Endometrial microvascular endothelial cells (primary cell): ENCODE measurements around the gene HS6ST1. TPM values are rescaled to one million over a fixed set of nuclear protein-coding genes. Genes with fewer than 3 reads are reported as not detected.

Experiments used
- in situ Hi-C: cut with HindIII; loops from 2 replicates; pipeline ENCODE4 v1.10.0; 2017; ENCODE audit warnings: low sequenced_read_pairs, low pct_unique_long_range_greater_than_20kb; ENCODE audit errors: inconsistent ontology term
- total RNA-seq: library from RNA; depleted of rRNA; stranded (reverse); fragments of >200 nt; gene quantifications from one replicate; pipeline ENCODE4 v1.2.3, GENCODE V29; 2015; ENCODE audit errors: inconsistent ontology term

Gene HS6ST1
- total RNA-seq, 1 donor from 2014 or later = 10.5 TPM

GRCh38 chr2:128350736-128351135, 32.1 kb upstream of the HS6ST1 start:
- in situ Hi-C loops = no loop called here

GRCh38 chr2:128348701-128349100, 30.0 kb upstream of the HS6ST1 start:
- in situ Hi-C loops = no loop called here

DNA sequence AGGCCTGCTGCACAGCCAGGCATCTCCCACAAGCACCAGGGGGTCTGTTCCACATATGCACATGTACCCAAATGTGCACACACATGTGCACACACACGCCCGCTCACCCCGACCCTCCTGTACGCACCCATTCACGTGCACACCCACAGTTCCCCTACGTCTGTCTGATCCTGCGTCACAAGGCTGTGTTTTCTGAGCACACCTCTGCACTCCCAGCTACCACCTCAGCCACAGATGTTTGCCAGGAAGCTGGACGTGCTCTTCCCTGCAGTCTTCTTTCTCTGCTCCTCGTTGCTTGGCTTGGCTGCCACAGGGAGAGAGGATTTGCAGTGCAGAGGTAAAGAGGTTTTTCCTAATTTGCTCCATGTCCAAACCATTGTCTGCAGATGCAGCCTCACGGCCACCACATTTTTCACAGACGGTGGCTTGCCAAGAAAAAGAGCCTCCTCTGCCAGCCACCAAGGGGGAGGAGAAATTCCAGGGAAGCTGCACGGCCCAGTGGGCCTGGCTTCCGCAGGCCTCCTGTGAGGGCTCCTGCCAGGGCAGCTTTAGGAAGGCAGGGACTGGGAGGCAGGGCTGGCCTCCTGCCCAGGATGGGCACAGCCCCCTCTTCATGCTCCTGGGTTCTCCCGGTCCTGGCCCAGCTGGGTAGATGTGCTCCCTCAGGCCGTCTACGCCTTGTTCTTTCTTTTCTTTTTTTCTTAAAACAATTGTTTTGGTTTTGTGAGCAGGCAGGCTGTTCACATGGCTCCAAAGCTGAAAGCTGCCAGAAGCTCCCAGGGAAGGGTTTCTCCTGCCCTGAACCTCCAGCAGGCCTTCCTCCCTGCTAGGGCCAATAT, 29.3 kb upstream of the HS6ST1 start:
- in situ Hi-C loops = no loop called here

GRCh38 chr2:128347171-128347558, 28.5 kb upstream of the HS6ST1 start:
- in situ Hi-C loops = no loop called here

DNA sequence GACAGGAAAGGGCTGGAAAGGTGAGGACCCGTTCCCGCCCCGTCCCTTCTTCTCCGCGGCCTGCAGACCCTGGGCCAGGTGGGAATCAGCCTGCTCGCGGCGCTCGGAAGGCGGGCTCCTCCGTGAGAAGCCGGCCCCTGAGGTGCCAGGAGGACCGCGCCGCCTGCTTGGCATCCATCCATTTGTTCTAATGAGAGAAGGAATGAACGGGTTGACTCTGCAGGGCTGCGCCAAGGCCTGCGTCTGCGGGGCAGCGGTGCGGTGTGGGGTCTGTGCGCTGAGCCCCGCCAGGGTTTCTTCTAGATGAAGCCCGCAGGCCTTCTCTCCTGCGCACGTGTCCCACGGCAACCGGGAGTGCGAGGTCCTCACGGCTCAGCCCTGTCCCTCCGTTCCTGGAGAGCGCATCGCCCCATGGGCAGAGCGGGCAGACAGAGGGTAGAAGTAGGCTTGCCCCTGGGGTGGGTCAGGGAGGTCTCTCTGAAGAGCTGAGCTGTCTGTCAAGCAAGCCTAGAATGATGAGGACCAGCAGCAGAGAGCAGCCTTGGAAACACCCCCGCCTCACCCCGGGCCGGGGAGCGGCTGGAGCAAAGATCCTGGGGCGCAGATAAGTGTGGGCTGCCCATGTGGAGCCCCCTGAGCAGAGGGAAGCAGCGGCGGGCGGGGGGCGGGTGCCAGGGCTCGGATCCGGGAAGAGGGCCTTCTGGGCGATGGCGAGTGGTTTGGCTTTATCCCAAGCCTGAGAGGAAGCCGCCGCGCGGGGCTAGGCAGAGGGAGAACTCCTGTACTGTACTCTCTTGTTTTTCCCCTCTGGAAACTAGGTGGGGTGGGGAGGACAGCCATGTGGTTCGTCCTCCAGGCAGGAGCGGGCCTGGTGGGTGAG, 27.9 kb upstream of the HS6ST1 start:
- in situ Hi-C loops = no loop called here

DNA sequence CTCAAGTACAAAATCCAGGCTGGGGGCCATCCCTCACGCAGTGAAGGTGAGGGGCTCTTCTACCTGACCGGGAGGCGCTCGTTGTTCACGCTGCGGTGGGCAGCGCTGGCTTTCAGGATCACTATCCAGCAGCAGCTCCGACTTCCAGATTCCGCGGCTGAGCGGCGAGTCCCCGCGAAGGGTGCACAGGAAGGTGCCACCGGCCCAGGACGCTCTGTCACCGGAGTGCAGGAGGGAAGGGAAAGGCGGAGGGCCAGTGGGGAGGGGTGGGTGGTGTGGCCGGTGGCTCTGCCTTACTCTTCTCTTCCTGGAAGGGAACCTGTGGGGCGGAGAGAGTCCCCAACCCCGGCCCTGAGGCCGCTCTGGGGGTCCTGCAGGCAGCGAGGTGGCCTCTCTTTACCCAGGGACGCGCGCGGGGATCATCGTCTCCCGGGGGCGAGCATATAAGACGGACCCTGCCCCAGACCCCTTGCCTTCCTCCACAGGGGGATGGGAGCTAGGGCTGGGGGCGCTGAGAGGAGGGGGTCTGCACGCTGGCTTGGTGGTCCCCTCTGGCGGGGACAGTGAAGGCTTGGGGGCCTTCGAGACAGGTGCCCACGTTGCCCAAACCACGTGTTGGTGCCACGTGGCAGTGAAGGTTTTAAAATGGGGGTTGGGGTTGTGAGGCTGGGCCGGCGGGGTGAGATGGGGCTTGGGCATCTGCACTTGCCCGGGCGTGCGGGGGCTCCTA, 26.9 kb upstream of the HS6ST1 start:
- in situ Hi-C loops = no loop called here

GRCh38 chr2:128344101-128344500, 25.4 kb upstream of the HS6ST1 start:
- in situ Hi-C loops = no loop called here

DNA sequence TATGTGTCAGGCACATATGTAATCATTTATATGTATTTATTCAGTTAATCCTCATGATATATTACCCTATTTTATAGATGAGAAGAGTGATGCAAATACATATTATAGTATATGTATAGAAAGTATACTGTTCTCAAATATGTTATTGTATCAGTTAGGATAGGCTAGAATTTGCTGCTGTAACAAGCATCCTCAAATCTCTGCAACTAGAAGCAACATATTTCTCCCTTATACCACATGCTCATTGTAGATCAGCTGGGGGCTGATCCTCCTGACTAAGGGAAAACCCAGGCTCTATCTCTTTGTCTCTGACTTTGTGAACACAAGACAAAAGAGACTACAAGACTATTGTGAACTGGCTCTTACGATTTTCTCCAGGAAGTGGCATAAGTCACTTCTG, 24.8 kb upstream of the HS6ST1 start:
- in situ Hi-C loops = no loop called here

DNA sequence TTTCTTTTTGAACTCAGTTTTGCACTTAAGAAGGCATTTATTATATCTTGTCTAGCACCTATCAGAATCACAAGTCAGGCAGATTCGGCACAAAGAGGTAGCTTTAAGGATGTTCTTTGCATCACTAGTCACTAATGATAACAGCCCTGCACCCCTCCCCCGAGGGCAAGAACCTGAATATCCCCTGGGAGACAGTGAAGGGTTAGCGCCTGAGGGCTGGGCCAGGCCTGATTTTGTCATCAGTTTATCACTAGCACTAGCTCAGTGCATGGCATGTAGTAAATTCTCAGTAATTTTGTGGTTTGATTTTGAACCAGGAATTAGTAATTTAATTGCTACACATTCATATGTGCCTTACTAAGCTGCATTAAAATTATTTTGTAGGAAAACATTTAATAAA, 23.9 kb upstream of the HS6ST1 start:
- in situ Hi-C loops = no loop called here

DNA sequence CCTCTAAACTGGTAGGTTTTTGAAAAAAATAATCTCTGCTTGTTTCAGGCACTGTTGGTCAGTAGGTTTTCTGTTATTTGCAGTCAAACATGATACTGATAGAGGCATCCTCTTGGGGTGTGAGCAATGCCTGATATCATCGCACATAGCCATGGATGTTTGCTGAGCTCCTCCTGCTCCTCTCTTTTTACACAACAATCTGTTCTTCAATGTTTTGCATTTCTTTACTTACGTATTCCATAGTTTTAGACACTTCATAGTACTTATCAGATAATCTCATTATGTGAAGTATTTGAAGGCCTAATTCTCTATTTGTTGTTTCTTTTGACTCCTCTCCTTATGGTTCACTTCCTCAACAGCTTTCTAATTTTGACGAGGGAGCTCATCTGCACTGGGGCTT, 23.0 kb upstream of the HS6ST1 start:
- in situ Hi-C loops = no loop called here

GRCh38 chr2:128332091-128332634, 13.5 kb upstream of the HS6ST1 start:
- in situ Hi-C loops = no loop called here

- in situ Hi-C loops = no loop called here
These were observed 11.9 kb upstream of the HS6ST1 start for GRCh38 chr2:128330583-128330982.

DNA sequence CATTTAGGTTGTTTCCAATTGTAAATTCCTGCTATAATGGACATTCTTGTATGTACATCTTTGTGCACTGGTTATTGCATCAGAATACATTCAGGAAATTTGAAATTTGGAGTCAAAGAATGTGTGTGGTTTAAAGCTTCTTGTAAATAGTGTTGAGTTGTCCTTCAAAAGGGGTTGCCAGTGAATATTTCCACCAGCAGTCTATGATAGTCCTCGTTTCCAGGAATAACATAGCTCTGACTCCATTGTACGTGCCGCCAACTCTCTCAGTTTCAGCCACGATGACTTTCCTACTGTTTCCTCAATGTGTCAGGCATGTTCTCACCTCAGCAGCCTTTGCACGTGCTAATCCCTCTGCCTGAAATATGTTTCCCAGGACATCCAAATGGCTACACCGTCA, 10.9 kb upstream of the HS6ST1 start:
- in situ Hi-C loops = no loop called here

DNA sequence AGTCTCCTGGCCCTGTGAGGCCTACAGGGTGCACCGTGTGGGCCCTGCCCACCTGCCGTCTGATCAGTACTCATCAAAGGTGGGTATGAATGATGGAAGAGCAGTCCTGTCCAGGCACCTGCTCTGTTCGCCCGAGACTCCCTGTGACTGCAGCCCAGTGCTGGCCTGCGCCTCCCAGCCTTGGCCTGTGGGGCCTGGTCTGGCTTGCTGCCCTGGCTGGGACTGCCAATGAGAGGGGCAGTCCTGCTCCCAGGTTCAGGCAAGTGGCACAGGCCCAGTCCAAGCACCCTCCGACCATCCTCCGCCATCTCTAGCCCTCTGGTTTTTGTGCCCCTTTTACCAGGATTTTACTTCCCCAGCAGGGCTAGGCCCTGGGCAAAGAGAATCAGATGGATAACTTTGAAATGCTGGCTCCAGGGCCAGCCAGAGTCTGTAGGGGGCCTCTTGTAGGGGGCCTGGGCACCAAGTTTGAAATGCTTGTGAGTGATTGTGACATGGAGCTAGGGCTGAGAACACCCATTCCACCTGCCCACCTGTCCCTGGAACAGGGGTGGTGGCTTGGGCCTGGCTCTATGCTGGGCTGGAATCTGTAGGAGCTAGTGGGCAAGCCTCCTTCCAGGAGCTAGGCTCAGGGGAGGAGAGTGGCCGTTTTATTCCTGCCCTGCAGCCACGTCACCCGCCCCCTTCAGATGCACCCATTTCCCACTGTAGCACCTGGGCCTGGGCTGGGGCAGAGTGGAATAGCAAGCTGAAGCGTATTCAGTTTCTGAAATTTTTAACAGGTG, 8.7 kb upstream of the HS6ST1 start:
- in situ Hi-C loops = no loop called here

DNA sequence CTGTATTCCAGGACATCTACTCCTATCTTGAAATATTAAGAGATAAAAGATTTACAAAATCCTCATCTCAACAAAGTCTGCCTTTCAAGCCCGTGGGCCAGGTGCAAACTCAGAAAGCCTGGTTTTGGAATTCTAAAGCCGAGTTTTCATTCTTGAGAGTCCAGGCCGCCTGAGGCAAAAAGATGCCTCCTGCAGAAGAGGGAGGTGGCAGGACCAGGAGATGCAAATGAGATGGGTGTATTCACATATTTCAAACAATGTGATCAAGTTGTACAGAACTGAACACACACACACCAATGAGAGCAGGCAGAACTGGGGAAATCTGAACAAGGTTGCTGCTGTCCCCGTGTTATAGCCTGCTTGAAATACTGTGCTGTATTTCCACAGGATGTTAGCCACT, 7.7 kb upstream of the HS6ST1 start:
- in situ Hi-C loops = no loop called here

- in situ Hi-C loops = no loop called here
These were observed 7.0 kb upstream of the HS6ST1 start for GRCh38 chr2:128325611-128326181.

GRCh38 chr2:128324897-128325410, 6.3 kb upstream of the HS6ST1 start:
- in situ Hi-C loops = no loop called here
